Coronary artery (tissue), 2 donors: ENCODE data around the gene KIR3DL3.
"Not testable (repeated sequence)": the region's sequence is repeated elsewhere in the genome, so short reads cannot be mapped to it uniquely, and the experiment has no call there.

Source experiments
- DNase-seq: peaks from one replicate; pipeline ENCODE4 v3.0.0-alpha.2; 2017; ENCODE audit warnings: low spot score
- H3K27ac ChIP-seq, 2 donors: fragments of 200-600 bp; sonication (generic); one replicate each; pipeline ENCODE4 v1.5.1; 2016 to 2019
- H3K4me3 ChIP-seq: fragments of 200-600 bp; sonication (generic); 2 replicates; pipeline ENCODE4 v1.5.1; 2016; ENCODE audit warnings: mild to moderate bottlenecking, moderate library complexity
- CTCF ChIP-seq: fragments of 200-600 bp; sonication (generic); IDR thresholded peaks from one replicate; pipeline ENCODE4 v1.5.1; 2019; ENCODE audit warnings: antibody characterized with exemption

The KIR3DL3 gene

GRCh38 chr19:54709212-54709948 is 14.9 kb upstream of the KIR3DL3 start:
- H3K27ac ChIP-seq = no peak overlapping the region
- TF ChIP-seq CTCF = no peak

GRCh38 chr19:54709956-54710355 is 14.3 kb upstream of the KIR3DL3 start:
- H3K4me3 ChIP-seq, DNase-seq, H3K27ac ChIP-seq: not testable (repeated sequence)

More at GRCh38 chr19:54709212-54709948, 14.9 kb upstream of the KIR3DL3 start:
- peak; percentile 63 for DNase-seq
- no peak overlapping the region for H3K4me3 ChIP-seq

GRCh38 chr19:54724644-54725043 is 402 bp downstream of the KIR3DL3 start:
- no peak for TF ChIP-seq CTCF
- DNase-seq = no peak
- Histone ChIP-seq H3K4me3 (no peak overlapping the region), H3K27ac (no peak overlapping the region)

GRCh38 chr19:54725321-54725720 is 1.1 kb downstream of the KIR3DL3 start:
- no peak for DNase-seq
- no peak for TF ChIP-seq CTCF
- Histone ChIP-seq H3K4me3 (no peak overlapping the region), H3K27ac (no peak overlapping the region)

- no peak overlapping the region for H3K4me3 ChIP-seq
- DNase-seq = peak; percentile 19
- no peak overlapping the region for H3K27ac ChIP-seq
- no peak for TF ChIP-seq CTCF
These were observed 3.3 kb downstream of the KIR3DL3 start for GRCh38 chr19:54727562-54727961.

- Histone ChIP-seq H3K27ac (no peak overlapping the region), H3K4me3 (no peak overlapping the region)
- TF ChIP-seq CTCF = no peak
- peak; percentile 17 for DNase-seq
These were observed 3.9 kb downstream of the KIR3DL3 start for GRCh38 chr19:54728167-54728566.

GRCh38 chr19:54729416-54730188 is 5.4 kb downstream of the KIR3DL3 start:
- TF ChIP-seq CTCF = no peak
- H3K4me3 ChIP-seq = no peak overlapping the region
- peak; percentile 46 for DNase-seq
- no peak overlapping the region for H3K27ac ChIP-seq
